IPS-18c (cell line): ENCODE measurements around the gene MRPL38.
A peak's percentile ranks its signal among the peaks of the same experiment; 100 is the strongest.

Source experiments
- H3K4me3 ChIP-seq: 2 replicates; pipeline ENCODE4 v1.7.0; 2013; ENCODE audit warnings: low read depth, mild to moderate bottlenecking, low read length, moderate library complexity; ENCODE audit not compliant: insufficient read depth
- H3K9me3 ChIP-seq: one replicate; pipeline ENCODE4 v1.6.1; 2013; ENCODE audit warnings: mild to moderate bottlenecking, low read length, moderate library complexity; ENCODE audit not compliant: control insufficient read depth, insufficient read depth

Gene MRPL38

GRCh38 chr17:75900691-75901533 is 3.8 kb downstream of the MRPL38 start:
- no peak overlapping the region for H3K4me3 ChIP-seq
- peaks cover 3% of the 10 kb centered on the region for H3K9me3 ChIP-seq

GRCh38 chr17:75899767-75900468 is 4.8 kb downstream of the MRPL38 start:
- no peak overlapping the region for H3K4me3 ChIP-seq
- H3K9me3 ChIP-seq: peaks cover 3% of the 10 kb centered on the region

GRCh38 chr17:75899353-75899752 is 5.3 kb downstream of the MRPL38 start:
- H3K9me3 ChIP-seq: peaks cover 3% of the 10 kb centered on the region
- no peak overlapping the region for H3K4me3 ChIP-seq

GRCh38 chr17:75898791-75899190 is 5.9 kb downstream of the MRPL38 start:
- Histone ChIP-seq H3K4me3 (no peak overlapping the region), H3K9me3 (peaks cover 3% of the 10 kb centered on the region)

- Histone ChIP-seq H3K4me3 (no peak overlapping the region; the same call in 1 of the 2 replicates), H3K9me3 (peaks cover 3% of the 10 kb centered on the region)
Measured at GRCh38 chr17:75898065-75898464, 6.6 kb downstream of the MRPL38 start.

DNA sequence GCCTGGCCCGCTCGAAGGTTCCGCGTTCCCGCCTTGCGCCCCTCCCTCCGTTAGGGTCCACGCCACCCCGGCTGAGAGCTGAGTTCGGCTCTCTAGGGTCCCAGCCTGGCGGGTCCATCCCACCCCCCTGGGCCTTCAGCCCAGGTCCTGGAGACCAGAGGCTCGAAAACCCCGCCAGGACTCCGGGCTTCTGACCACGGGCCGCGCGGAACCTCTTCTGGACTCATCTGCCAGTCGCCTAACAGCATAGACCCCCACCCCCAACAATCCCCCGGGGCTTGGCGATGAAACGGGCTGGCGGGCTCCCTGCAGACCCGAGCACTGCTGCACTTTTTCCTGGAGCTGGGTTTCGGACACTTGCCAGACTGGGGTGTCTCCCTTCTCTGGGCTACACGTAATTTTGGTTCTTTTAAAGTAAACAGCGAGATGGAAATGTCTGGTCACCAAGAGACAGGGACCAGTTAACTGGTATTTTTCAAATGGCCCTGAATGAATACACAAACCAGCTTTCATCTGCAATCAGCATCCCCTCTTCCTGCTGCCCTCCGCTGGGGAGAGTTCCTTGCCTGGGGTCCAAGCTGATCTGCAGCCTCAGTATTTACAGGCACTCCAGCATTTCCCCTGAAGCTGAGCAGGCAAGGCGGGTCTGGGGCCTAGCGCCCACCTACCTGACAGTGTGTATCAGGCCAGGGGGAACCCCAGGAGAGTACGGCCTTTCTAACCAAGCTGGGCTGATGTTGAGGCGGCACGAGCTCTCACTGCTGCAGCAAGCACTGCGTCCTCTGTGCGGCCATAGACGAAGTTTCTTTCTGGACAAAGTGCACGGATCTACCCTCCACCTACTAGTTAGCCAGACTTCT is 7.3 kb downstream of the MRPL38 start:
- peaks cover 3% of the 10 kb centered on the region for H3K9me3 ChIP-seq
- peak overlapping the region; percentile 89; the same call in 1 of the 2 replicates for H3K4me3 ChIP-seq

DNA sequence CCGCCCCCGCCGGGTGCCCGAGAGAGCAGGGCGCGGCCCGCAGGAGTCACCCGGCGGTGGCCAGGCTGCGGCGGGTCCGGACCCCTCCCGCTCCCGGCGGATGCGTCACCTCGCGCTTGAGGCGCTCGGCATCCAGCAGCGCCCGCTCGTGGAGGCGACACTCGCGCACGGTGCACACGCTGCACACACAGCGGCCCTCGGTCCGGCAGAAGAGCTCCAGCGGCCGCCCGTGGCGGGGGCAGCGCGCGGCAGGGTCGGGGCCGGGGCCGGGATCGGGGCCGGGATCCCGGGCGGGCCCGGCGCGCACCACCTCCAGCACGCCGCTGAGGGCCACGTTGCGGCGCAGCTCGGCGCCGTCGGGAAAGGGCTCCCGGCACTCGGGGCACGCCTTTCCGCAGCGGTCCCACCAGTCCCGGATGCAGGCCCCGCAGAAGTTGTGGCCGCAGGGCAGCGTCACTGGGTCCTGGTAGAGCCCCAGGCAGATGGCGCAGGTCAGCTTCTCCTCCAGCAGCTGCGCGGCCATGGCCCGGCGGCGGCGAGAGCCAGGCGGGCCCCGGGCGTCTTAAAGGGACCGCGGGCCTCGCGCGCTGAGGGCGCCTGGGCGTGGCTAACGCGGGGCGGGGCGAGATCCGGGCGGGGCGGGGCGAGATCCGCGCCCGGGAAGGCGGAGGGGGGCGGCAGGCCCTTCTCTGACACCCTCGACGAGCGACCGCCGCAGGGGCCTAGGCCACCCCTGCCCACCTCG is 8.1 kb downstream of the MRPL38 start, which contains the start of gene TRIM65:
Gene TRIM65, minus strand, starts transcription at position 537 of the 745 bp plus-strand sequence. Its CDS starts 14 bp downstream, at position 523.
- Histone ChIP-seq H3K9me3 (peaks cover 3% of the 10 kb centered on the region), H3K4me3 (peak within 1 kb of the TSS; percentile 89)

- Histone ChIP-seq H3K4me3 (peak overlapping the region; percentile 49), H3K9me3 (peaks cover 3% of the 10 kb centered on the region)
Measured at GRCh38 chr17:75895370-75896155, 9.1 kb downstream of the MRPL38 start.

DNA sequence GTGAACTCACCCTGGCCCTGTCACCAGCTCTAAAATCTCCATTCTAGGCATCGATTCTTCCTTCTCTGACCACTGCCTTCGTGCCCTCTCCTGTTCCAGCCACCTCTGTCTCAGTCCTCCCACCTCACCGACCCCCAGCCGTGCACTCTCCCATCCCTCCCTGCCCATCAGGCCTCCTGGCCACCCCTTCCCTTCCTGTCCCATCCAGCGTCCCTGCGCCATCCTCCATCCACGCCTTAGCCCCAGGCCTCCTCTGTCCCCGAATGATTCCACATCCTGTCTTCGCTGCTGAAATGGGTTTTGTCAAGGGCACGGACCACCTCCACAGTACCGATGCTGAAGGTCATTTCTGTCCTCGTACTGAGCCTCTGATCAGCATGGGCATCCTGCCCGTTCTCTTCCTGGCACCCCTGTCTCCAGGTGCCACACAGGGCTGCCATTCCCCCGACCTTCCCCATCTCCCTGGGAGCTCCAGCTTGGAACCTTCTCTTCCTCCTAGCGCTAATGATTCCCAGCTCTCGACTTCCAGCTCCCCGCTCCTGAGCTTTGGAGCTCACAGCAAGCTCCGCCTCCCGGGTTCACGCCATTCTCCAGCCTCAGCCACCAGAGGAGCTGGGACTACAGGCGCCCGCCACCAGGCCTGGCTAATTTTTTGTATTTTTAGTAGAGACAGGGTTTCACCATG is 10.5 kb downstream of the MRPL38 start:
- Histone ChIP-seq H3K9me3 (peaks cover under 1% of the 10 kb centered on the region), H3K4me3 (no peak overlapping the region; the same call in 1 of the 2 replicates)

DNA sequence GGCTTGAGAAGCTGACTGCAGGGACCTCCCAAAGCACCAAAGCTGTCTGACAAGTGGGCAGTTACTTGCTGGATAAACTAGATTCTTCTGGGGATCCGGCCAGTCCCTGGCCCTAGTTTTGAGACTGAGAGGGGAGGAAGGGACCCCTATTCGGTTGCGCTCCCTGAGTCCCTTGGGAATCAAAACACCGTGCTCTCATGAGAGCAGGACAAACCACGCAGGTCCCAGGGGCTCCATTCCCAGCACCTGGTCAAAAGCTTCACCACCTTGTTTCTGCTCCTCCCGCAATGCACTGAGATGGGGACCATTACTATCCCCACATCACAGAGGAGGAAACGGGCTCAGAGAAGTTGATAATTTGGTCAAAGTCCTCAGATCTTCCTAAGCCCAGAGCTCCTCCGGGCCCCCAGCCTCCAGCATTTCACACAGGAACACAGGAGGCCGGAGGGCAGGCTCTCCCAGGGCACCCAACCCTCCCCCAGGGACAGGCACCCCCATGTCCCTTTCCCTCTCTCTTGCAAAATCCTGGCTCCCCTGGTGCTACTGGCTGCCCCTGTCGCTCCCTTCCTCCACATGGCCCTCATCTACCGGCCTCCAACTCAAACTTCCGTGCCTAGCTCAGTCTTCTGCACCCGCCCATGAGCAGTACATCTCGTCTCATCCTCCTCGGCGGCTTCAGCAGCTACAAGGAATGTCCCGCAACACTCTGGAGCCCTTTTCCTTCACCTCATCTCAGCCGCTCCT is 11.2 kb downstream of the MRPL38 start:
- Histone ChIP-seq H3K4me3 (no peak overlapping the region), H3K9me3 (no peaks in the 10 kb centered on the region)

GRCh38 chr17:75892556-75893224 is 12.0 kb downstream of the MRPL38 start:
- no peaks in the 10 kb centered on the region for H3K9me3 ChIP-seq

DNA sequence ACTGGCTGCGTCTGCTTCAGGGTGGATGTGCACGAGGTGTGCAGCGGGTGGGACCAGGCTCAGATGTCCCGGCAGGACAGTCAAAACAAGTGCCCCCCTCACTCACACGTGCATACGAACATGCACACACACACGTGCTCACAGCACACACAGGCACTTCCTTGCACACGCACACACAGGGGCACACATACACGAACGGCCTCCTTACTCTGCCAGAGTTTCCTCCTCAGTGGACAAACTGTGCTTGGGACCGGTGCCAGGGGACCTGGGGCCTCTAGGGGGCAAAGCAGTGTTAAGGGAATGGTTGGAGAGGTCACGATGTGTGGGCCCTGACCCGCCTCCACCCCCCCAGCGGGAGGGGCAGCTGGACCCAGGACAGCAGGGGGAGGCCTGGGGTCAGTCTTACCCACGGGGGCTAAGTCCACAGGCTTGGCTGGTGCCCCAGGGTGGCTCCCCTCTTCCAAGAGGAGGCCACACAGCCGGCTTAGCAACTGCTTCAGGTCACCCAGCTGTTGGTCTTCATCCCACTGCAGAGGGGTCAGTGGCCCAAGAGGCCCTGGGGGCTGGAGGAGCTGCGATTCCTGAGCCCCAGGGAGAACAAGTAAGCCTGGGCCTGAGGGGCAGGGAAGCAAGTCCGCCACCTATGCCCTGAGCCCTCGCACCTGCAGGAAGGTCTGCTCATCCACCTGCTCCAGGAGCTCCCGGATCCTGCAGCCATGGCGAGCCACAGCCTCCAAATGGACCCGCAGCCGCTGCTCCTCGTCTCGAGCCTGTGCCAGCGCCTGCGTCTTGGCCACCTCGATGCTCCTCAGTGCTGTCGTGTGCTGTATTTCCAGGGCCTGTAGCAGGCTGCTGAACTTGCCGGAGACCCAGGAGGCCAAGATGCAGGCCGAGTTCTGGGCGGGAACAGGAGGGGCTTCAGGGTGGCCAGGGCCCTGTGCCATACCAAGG is 12.8 kb downstream of the MRPL38 start:
- H3K4me3 ChIP-seq: no peak overlapping the region
- no peaks in the 10 kb centered on the region for H3K9me3 ChIP-seq

More at GRCh38 chr17:75892556-75893224, 12.0 kb downstream of the MRPL38 start:
- H3K4me3 ChIP-seq: no peak overlapping the region

DNA sequence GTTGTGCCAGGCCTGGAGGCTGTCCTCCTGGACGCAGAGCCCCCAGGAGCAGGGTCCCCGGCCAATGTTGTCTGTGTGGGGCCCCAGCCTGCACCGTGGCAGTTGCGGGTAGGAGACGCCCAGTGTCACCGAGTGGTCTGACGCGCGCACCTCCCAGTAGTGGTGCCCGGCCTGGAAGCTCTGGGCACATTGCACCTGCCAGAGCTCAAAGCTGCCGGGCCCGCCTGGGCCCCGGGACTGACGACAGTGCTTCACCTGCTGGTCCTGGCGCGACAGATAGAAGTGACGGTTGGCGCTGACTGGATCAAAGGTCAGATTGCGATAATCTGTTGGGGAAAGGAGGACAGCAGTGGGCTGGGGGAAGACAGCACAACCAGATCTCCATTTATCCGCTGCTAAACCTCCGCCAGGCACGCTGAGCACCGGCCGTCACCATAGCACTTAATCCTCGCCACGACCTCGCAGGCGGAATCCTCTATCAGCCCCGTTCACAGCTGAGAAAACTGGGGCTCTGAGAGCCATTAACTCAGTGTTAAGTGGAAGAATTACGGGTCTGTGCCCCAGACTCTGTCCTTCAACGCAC is 13.6 kb downstream of the MRPL38 start:
- no peak overlapping the region for H3K4me3 ChIP-seq

More for the DNA sequence above, 13.6 kb downstream of the MRPL38 start:
- no peaks in the 10 kb centered on the region for H3K9me3 ChIP-seq
